Measurements from ENCODE around the gene TNIK. TPM values are rescaled to one million over a fixed set of nuclear protein-coding genes. Genes with fewer than 3 reads are reported as not detected.

Gene TNIK
- total and polyA plus RNA-seq, 4 donors, result 3.7 to 9.8 (median 5.2) TPM

DNA sequence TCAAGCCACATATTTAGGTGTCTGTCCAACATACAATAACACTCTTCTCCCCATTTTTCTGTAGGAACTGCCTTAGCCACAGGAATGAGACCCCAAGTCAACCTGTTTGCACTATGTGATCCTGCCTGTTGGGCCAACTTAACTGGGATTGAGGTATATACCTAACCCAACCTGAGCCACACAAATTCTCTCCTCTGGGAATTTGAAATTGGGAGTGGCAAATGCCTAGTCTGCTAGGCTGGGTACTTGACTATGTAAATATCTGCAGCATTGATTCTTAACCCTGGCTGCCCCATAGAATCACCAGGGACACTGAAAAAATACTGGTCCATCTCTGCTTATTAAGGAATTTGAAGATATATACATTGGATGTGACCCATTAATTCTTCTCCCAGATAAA, 35.2 kb upstream of the TNIK start:
- no peaks in the 10 kb centered on the region for H3K4me1 ChIP-seq (ENCODE audit: control insufficient read depth in 4 of 4, insufficient read depth in 4 of 4, low read length in 3 of 4)
- H3K27me3 ChIP-seq (ENCODE audit: control insufficient read depth in 4 of 4, insufficient read depth in 4 of 4, low read length in 3 of 4), result no peaks in the 10 kb centered on the region
- no peaks in the 10 kb centered on the region for H3K36me3 ChIP-seq (ENCODE audit: control insufficient read depth in 4 of 4, insufficient read depth in 3 of 4, low read depth in 1 of 4, low read length in 3 of 4)
- TF ChIP-seq FOXA2 (IDR thresholded peaks at IDR 0.05), result no peak
- no peak for TF ChIP-seq FOXA1 (IDR thresholded peaks at IDR 0.05)
- TF ChIP-seq, protein P1, sequence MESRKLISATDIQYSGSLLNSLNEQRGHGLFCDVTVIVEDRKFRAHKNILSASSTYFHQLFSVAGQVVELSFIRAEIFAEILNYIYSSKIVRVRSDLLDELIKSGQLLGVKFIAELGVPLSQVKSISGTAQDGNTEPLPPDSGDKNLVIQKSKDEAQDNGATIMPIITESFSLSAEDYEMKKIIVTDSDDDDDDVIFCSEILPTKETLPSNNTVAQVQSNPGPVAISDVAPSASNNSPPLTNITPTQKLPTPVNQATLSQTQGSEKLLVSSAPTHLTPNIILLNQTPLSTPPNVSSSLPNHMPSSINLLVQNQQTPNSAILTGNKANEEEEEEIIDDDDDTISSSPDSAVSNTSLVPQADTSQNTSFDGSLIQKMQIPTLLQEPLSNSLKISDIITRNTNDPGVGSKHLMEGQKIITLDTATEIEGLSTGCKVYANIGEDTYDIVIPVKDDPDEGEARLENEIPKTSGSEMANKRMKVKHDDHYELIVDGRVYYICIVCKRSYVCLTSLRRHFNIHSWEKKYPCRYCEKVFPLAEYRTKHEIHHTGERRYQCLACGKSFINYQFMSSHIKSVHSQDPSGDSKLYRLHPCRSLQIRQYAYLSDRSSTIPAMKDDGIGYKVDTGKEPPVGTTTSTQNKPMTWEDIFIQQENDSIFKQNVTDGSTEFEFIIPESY (IDR thresholded peaks at IDR 0.05), result no peak
- TF ChIP-seq, protein P2, sequence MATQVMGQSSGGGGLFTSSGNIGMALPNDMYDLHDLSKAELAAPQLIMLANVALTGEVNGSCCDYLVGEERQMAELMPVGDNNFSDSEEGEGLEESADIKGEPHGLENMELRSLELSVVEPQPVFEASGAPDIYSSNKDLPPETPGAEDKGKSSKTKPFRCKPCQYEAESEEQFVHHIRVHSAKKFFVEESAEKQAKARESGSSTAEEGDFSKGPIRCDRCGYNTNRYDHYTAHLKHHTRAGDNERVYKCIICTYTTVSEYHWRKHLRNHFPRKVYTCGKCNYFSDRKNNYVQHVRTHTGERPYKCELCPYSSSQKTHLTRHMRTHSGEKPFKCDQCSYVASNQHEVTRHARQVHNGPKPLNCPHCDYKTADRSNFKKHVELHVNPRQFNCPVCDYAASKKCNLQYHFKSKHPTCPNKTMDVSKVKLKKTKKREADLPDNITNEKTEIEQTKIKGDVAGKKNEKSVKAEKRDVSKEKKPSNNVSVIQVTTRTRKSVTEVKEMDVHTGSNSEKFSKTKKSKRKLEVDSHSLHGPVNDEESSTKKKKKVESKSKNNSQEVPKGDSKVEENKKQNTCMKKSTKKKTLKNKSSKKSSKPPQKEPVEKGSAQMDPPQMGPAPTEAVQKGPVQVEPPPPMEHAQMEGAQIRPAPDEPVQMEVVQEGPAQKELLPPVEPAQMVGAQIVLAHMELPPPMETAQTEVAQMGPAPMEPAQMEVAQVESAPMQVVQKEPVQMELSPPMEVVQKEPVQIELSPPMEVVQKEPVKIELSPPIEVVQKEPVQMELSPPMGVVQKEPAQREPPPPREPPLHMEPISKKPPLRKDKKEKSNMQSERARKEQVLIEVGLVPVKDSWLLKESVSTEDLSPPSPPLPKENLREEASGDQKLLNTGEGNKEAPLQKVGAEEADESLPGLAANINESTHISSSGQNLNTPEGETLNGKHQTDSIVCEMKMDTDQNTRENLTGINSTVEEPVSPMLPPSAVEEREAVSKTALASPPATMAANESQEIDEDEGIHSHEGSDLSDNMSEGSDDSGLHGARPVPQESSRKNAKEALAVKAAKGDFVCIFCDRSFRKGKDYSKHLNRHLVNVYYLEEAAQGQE (IDR thresholded peaks at IDR 0.05), result no peak
- TF ChIP-seq SP1 (IDR thresholded peaks at IDR 0.05), result no peak
- no peak for TF ChIP-seq TAF1 (conservative IDR thresholded peaks at IDR 0.05)
- TF ChIP-seq, protein P3, sequence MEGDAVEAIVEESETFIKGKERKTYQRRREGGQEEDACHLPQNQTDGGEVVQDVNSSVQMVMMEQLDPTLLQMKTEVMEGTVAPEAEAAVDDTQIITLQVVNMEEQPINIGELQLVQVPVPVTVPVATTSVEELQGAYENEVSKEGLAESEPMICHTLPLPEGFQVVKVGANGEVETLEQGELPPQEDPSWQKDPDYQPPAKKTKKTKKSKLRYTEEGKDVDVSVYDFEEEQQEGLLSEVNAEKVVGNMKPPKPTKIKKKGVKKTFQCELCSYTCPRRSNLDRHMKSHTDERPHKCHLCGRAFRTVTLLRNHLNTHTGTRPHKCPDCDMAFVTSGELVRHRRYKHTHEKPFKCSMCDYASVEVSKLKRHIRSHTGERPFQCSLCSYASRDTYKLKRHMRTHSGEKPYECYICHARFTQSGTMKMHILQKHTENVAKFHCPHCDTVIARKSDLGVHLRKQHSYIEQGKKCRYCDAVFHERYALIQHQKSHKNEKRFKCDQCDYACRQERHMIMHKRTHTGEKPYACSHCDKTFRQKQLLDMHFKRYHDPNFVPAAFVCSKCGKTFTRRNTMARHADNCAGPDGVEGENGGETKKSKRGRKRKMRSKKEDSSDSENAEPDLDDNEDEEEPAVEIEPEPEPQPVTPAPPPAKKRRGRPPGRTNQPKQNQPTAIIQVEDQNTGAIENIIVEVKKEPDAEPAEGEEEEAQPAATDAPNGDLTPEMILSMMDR (IDR thresholded peaks at IDR 0.05; ENCODE audit: low read depth, low read length, missing input control), result no peak
- TF ChIP-seq RAD21 (IDR thresholded peaks at IDR 0.05), result no peak
- TF ChIP-seq GABPA (IDR thresholded peaks at IDR 0.05 in 1 of 2, conservative IDR thresholded peaks at IDR 0.05 in 1 of 2), result no peak
- TF ChIP-seq EGR1 (IDR thresholded peaks at IDR 0.05; ENCODE audit: low read depth in 2 of 2), result no peak
- no peak for TF ChIP-seq JUND (IDR thresholded peaks at IDR 0.05)
- TF ChIP-seq HNF4A (conservative IDR thresholded peaks at IDR 0.05), result no peak
- TF ChIP-seq, protein P4, sequence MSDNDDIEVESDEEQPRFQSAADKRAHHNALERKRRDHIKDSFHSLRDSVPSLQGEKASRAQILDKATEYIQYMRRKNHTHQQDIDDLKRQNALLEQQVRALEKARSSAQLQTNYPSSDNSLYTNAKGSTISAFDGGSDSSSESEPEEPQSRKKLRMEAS (IDR thresholded peaks at IDR 0.05), result no peak
- TF ChIP-seq YY1 (IDR thresholded peaks at IDR 0.05), result no peak
- no peak for TF ChIP-seq RXRA (IDR thresholded peaks at IDR 0.05)
- TF ChIP-seq, protein P5, sequence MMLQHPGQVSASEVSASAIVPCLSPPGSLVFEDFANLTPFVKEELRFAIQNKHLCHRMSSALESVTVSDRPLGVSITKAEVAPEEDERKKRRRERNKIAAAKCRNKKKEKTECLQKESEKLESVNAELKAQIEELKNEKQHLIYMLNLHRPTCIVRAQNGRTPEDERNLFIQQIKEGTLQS (IDR thresholded peaks at IDR 0.05), result no peak
- TF ChIP-seq HNF4G (IDR thresholded peaks at IDR 0.05), result no peak
- no peak for TF ChIP-seq NR2F2 (IDR thresholded peaks at IDR 0.05)
- H3K4me3 ChIP-seq (ENCODE audit: low read depth in 1 of 3, low read length in 3 of 3), result no peak overlapping the region
- no peaks in the 10 kb centered on the region for H3K9me3 ChIP-seq (ENCODE audit: control insufficient read depth in 4 of 4, low read length in 3 of 4)
- no peak overlapping the region for H3K27ac ChIP-seq (ENCODE audit: low read depth in 1 of 2, low read length in 2 of 2)
- no peak overlapping the region for H3K9ac ChIP-seq (ENCODE audit: low read depth in 1 of 2, low read length in 2 of 2)
- no peak for DNase-seq (ENCODE audit: low spot score)
